Measurements from ENCODE around the gene SMO. TPM values are rescaled to one million over a fixed set of nuclear protein-coding genes. Genes with fewer than 3 reads are reported as not detected.

Gene SMO
- total and polyA plus RNA-seq, 2 experiments from 2014 or later, result 25.5 to 46.2 TPM

DNA sequence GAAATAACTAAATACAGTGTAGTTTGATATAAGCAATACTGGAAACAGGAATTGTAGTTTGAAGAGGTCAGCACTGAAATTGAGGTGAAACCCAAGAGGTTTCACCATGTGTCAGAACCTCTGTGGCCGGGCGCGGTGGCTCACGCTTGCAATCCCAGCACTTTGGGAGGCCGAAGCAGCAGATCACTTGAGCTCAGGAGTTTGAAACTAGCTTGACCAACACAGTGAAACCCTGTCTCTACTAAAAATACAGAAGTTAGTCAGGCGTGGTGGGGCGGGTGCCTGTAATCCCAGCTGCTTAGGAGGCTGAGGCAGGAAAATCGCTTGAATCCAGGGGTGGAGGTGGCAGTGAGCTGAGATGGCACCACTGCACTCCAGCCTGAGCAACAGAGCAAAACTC lies 50.1 kb downstream of the SMO start:
- Histone ChIP-seq H3K4me1 (ENCODE audit: insufficient read depth) (no peaks in the 10 kb centered on the region), H3K4me2 (no peak overlapping the region), H3K9me2 (replicated peaks; ENCODE audit: insufficient read depth) (no peaks in the 10 kb centered on the region), H4K20me1 (ENCODE audit: insufficient read depth, poor library complexity, severe bottlenecking) (peaks cover 5% of the 10 kb centered on the region), H3K9me3 (ENCODE audit: low read depth) (no peaks in the 10 kb centered on the region), H3K27me3 (no peaks in the 10 kb centered on the region), H3K36me3 (replicated peaks; ENCODE audit: insufficient read depth, low read depth) (no peaks in the 10 kb centered on the region), H3K4me3 (no peak overlapping the region), H2AFZ (no peak overlapping the region), H3K27ac (no peak overlapping the region), H3K79me2 (peaks cover 36% of the 10 kb centered on the region)
- WGBS (ENCODE audit: low lambda C conversion rate, missing lambda C conversion rate), result 94% methylated on average over 8 of the region's 8 CpGs
- DNase-seq (ENCODE audit: low spot score), result no peak
- TF ChIP-seq EZH2phosphoT487 (IDR thresholded peaks at IDR 0.05; ENCODE audit: low read depth, severe bottlenecking, unreplicated experiment), result no peak
- TF ChIP-seq, protein P1, sequence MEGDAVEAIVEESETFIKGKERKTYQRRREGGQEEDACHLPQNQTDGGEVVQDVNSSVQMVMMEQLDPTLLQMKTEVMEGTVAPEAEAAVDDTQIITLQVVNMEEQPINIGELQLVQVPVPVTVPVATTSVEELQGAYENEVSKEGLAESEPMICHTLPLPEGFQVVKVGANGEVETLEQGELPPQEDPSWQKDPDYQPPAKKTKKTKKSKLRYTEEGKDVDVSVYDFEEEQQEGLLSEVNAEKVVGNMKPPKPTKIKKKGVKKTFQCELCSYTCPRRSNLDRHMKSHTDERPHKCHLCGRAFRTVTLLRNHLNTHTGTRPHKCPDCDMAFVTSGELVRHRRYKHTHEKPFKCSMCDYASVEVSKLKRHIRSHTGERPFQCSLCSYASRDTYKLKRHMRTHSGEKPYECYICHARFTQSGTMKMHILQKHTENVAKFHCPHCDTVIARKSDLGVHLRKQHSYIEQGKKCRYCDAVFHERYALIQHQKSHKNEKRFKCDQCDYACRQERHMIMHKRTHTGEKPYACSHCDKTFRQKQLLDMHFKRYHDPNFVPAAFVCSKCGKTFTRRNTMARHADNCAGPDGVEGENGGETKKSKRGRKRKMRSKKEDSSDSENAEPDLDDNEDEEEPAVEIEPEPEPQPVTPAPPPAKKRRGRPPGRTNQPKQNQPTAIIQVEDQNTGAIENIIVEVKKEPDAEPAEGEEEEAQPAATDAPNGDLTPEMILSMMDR (IDR thresholded peaks at IDR 0.05; ENCODE audit: poor library complexity), result no peak
- no peak for TF ChIP-seq EZH2 (IDR thresholded peaks at IDR 0.05; ENCODE audit: borderline replicate concordance)

DNA sequence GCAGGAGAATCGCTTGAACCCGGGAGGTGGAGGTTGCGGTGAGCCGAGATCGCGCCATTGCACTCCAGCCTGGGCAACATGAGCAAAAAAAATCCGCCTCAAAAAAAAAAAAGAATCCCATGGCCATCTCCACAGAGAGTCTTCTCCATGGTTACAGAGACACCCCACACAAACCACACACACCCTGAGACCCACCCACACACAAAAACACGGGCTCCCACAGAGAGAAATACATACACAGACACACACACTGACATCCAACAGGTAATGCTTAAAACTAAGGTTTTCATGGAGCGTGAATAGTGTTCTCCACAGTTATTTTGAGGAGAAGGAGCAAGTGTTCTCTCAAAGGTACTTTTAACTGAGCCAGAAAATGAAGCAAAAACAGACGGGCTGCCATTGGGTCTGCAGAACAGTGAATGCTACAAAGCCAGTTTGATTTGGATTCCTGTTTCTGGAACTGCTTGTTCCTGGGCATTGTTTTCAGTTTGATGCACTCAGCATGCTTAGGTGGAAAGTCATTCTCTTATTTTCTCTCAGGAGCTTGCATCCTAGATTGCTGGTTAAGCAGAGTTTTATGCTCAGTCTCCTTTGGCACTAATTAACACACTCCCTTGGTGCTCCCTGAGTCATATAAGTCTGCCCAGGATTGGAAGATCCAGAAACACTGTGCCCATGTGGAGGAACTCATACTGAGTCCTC lies 51.8 kb downstream of the SMO start:
- WGBS (ENCODE audit: low lambda C conversion rate, missing lambda C conversion rate), result 93% methylated on average over 10 of the region's 10 CpGs
- Histone ChIP-seq H3K9me2 (replicated peaks; ENCODE audit: insufficient read depth) (no peaks in the 10 kb centered on the region), H4K20me1 (ENCODE audit: insufficient read depth, poor library complexity, severe bottlenecking) (peaks cover 5% of the 10 kb centered on the region), H3K27ac (no peak overlapping the region), H2AFZ (no peak overlapping the region), H3K27me3 (no peaks in the 10 kb centered on the region), H3K36me3 (replicated peaks; ENCODE audit: insufficient read depth, low read depth) (no peaks in the 10 kb centered on the region), H3K4me1 (ENCODE audit: insufficient read depth) (no peaks in the 10 kb centered on the region), H3K79me2 (peaks cover 29% of the 10 kb centered on the region), H3K4me3 (no peak overlapping the region), H3K9me3 (ENCODE audit: low read depth) (no peaks in the 10 kb centered on the region), H3K4me2 (no peak overlapping the region)
- TF ChIP-seq, protein P1 (IDR thresholded peaks at IDR 0.05; ENCODE audit: poor library complexity), result no peak
- TF ChIP-seq EZH2phosphoT487 (IDR thresholded peaks at IDR 0.05; ENCODE audit: low read depth, severe bottlenecking, unreplicated experiment) (no peak), EZH2 (IDR thresholded peaks at IDR 0.05; ENCODE audit: borderline replicate concordance) (no peak)
- DNase-seq (ENCODE audit: low spot score), result no peak

DNA sequence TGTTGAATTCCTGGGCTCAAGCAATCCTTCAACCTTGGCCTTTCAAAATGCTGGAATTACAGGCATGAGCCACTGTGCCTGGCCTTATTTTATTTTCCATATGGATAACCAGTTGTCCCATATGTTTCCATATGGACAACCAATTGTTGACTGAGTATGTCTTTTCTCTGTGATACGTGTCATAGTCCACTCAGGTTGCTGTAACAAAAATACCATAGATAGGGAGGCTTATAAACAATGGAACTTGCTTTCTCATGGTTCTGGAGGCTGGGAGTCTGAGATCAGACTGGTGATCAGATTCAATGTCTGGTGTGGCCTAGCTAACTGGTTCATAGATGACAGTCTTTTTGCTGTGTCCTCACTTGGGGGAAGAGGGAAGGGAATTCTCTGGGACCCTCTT lies 55.8 kb downstream of the SMO start:
- no peaks in the 10 kb centered on the region for H3K27me3 ChIP-seq
- peaks cover 5% of the 10 kb centered on the region for H4K20me1 ChIP-seq (ENCODE audit: insufficient read depth, poor library complexity, severe bottlenecking)
- H3K9me3 ChIP-seq (ENCODE audit: low read depth), result no peaks in the 10 kb centered on the region
- 97% methylated on average over 1 of the region's 1 CpG for whole genome bisulfite sequencing (ENCODE audit: low lambda C conversion rate, missing lambda C conversion rate)
- H3K36me3 ChIP-seq (replicated peaks; ENCODE audit: insufficient read depth, low read depth), result no peaks in the 10 kb centered on the region
- DNase-seq (ENCODE audit: low spot score), result no peak
- H3K4me1 ChIP-seq (ENCODE audit: insufficient read depth), result no peaks in the 10 kb centered on the region
- no peak overlapping the region for H2AFZ ChIP-seq
- H3K9me2 ChIP-seq (replicated peaks; ENCODE audit: insufficient read depth), result no peaks in the 10 kb centered on the region
- no peak overlapping the region for H3K4me2 ChIP-seq
- no peak overlapping the region for H3K27ac ChIP-seq
- H3K79me2 ChIP-seq, result peaks cover 44% of the 10 kb centered on the region
- TF ChIP-seq EZH2 (IDR thresholded peaks at IDR 0.05; ENCODE audit: borderline replicate concordance) (no peak), EZH2phosphoT487 (IDR thresholded peaks at IDR 0.05; ENCODE audit: low read depth, severe bottlenecking, unreplicated experiment) (no peak)
- TF ChIP-seq, protein P1 (IDR thresholded peaks at IDR 0.05; ENCODE audit: poor library complexity), result no peak
- no peak overlapping the region for H3K4me3 ChIP-seq

Measured in hepatocyte (in vitro differentiated cells).